OCI-LY3 (cell line): ENCODE measurements around the gene RAPGEF5.

Source experiments
- EZH2phosphoT487 ChIP-seq: fragments of 200-600 bp; shearing (Covaris generic); IDR thresholded peaks from 2 replicates; pipeline ENCODE4 v1.6.1; 2018; ENCODE audit warnings: antibody characterized with exemption, mixed run types, low read depth
- TF ChIP-seq, protein P1 (sequence below): fragments of 200-600, 300-600 bp; sonication (generic); IDR thresholded peaks from 2 replicates; pipeline ENCODE4 v1.5.1; 2014; ENCODE audit warnings: antibody characterized with exemption, low read length, low read depth

- TF ChIP-seq, protein P1, sequence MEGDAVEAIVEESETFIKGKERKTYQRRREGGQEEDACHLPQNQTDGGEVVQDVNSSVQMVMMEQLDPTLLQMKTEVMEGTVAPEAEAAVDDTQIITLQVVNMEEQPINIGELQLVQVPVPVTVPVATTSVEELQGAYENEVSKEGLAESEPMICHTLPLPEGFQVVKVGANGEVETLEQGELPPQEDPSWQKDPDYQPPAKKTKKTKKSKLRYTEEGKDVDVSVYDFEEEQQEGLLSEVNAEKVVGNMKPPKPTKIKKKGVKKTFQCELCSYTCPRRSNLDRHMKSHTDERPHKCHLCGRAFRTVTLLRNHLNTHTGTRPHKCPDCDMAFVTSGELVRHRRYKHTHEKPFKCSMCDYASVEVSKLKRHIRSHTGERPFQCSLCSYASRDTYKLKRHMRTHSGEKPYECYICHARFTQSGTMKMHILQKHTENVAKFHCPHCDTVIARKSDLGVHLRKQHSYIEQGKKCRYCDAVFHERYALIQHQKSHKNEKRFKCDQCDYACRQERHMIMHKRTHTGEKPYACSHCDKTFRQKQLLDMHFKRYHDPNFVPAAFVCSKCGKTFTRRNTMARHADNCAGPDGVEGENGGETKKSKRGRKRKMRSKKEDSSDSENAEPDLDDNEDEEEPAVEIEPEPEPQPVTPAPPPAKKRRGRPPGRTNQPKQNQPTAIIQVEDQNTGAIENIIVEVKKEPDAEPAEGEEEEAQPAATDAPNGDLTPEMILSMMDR: no peak
- TF ChIP-seq EZH2phosphoT487: no peak
Measured at GRCh38 chr7:22138886-22139285, 218.1 kb downstream of the RAPGEF5 start.
